Cardiac muscle cell (in vitro differentiated cells and primary cell): Measurements from ENCODE around the gene FBXO24. TPM values are rescaled to one million over a fixed set of nuclear protein-coding genes. Genes with fewer than 3 reads are reported as not detected.

Source experiments
- DNase-seq, 2 donors: peaks; one replicate each; pipeline versions ENCODE4 v3.0.0 to v3.0.0-alpha.2; 2010 to 2017; ENCODE audit warnings: low read depth in 1 of 2, low spot score in 1 of 2
- H3K27ac ChIP-seq: fragments of 200-600 bp; sonication (generic); 2 replicates; pipeline ENCODE4 v1.5.1; 2016
- H3K27me3 ChIP-seq: fragments of 200-600 bp; sonication (generic); 2 replicates; pipeline ENCODE4 v1.6.0; 2016; ENCODE audit warnings: control low read depth
- H3K36me3 ChIP-seq: fragments of 200-600 bp; sonication (generic); 2 replicates; pipeline ENCODE4 v1.5.1; 2016; ENCODE audit warnings: control low read depth
- H3K4me1 ChIP-seq: fragments of 200-600 bp; sonication (generic); 2 replicates; pipeline ENCODE4 v1.8.1; 2017; ENCODE audit warnings: low read depth, mild to moderate bottlenecking, mixed run types
- H3K4me3 ChIP-seq: fragments of 200-600 bp; sonication (generic); 2 replicates; pipeline ENCODE4 v1.5.1; 2016; ENCODE audit warnings: mild to moderate bottlenecking
- H3K9me3 ChIP-seq: fragments of 200-600 bp; sonication (generic); 2 replicates; pipeline ENCODE4 v1.5.1; 2017; ENCODE audit warnings: low read depth, mild to moderate bottlenecking, control low read depth
- polyA plus RNA-seq: library from polyadenylated mRNA; unstranded; fragments of >200 nt; fragmentation: Nextera tagmentation; extraction: Ambion mirVana; gene quantifications from 2 replicates; pipeline ENCODE4 v1.2.1, GENCODE V29; 2016
- total RNA-seq: library from RNA; depleted of rRNA; stranded (reverse); fragments of >200 nt; gene quantifications from 2 replicates; pipeline ENCODE4 v1.2.3, GENCODE V29; 2016
- TF ChIP-seq, protein P1 (sequence below): IDR thresholded peaks from 2 replicates; pipeline ENCODE4 v1.5.1; 2012; ENCODE audit warnings: low read depth, mild to moderate bottlenecking, low read length

Gene FBXO24
- total and polyA plus RNA-seq, 2 experiments from 2014 or later = 1.9 to 2.3 TPM

DNA sequence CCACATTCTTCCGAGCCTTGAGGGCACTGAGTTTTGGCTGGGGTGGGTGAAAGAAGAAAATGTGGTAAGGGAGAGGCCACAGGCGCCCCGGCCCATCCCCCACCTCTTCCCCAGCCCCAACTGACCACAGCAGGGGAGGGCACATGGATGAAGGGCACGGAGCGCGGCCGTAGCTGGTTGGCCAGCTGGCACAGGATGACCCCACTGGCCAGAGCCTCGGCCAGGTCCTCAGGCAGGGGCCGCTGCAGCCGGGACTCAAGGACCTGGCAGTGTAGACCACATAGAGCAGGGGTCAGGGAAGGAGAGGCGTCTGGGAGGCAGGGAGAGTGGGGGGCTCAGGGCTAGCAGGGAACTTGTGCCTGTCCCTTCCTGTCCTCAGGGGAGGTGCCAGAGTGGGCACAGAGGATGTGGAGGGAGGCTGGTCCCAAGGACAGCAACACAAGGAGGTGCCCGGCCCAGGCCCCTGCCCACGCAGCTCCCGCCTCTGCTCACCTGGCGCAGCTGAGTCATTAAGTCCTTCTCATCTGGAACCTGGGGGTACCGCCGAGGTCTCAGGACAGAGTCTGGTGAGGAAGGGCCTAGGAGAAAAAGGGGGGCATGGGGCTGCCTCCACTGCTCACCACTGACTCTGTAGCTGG, 10.3 kb upstream of the FBXO24 start:
- no peak overlapping the region for H3K27ac ChIP-seq
- DNase-seq = no peak
- no peak overlapping the region for H3K4me3 ChIP-seq
- TF ChIP-seq, protein P1, sequence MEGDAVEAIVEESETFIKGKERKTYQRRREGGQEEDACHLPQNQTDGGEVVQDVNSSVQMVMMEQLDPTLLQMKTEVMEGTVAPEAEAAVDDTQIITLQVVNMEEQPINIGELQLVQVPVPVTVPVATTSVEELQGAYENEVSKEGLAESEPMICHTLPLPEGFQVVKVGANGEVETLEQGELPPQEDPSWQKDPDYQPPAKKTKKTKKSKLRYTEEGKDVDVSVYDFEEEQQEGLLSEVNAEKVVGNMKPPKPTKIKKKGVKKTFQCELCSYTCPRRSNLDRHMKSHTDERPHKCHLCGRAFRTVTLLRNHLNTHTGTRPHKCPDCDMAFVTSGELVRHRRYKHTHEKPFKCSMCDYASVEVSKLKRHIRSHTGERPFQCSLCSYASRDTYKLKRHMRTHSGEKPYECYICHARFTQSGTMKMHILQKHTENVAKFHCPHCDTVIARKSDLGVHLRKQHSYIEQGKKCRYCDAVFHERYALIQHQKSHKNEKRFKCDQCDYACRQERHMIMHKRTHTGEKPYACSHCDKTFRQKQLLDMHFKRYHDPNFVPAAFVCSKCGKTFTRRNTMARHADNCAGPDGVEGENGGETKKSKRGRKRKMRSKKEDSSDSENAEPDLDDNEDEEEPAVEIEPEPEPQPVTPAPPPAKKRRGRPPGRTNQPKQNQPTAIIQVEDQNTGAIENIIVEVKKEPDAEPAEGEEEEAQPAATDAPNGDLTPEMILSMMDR = no peak
- H3K36me3 ChIP-seq = peaks cover 20% of the 10 kb centered on the region
- H3K27me3 ChIP-seq = no peaks in the 10 kb centered on the region
- peaks cover 7% of the 10 kb centered on the region for H3K4me1 ChIP-seq
- no peaks in the 10 kb centered on the region for H3K9me3 ChIP-seq

DNA sequence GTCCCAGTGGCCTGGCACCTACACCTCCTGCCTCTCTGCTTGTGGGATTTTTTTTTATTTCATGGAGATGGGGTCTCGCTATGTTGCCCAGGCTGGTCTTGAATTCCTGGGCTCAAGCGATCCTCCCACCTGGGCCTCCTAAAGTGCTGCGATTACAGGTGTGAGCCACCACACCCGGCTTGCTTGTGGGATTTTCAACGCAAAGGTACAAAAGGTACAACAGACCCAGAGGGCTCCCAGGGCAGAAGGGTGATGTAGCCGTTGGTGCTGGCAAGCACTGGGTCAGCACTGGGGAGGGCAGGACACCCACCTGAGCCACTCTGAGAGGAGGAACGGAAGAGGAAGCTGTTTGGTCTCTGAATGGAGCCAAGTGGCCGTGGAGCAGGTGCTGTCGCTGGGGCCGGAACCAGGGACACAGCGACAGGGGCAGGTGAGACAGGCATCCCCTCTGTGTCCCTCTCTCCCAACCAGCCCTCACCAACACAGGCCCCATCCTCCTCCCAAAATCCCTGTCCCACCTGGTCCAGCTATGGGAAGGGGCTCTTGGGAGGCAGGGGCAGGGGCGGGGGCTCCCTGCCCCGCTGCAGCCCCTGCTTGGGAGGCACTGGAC, 9.6 kb upstream of the FBXO24 start:
- Histone ChIP-seq H3K27ac (no peak overlapping the region), H3K27me3 (no peaks in the 10 kb centered on the region), H3K4me3 (no peak overlapping the region), H3K4me1 (peaks cover 2% of the 10 kb centered on the region), H3K9me3 (no peaks in the 10 kb centered on the region), H3K36me3 (peaks cover 26% of the 10 kb centered on the region)
- no peak for DNase-seq
- TF ChIP-seq, protein P1 = no peak

DNA sequence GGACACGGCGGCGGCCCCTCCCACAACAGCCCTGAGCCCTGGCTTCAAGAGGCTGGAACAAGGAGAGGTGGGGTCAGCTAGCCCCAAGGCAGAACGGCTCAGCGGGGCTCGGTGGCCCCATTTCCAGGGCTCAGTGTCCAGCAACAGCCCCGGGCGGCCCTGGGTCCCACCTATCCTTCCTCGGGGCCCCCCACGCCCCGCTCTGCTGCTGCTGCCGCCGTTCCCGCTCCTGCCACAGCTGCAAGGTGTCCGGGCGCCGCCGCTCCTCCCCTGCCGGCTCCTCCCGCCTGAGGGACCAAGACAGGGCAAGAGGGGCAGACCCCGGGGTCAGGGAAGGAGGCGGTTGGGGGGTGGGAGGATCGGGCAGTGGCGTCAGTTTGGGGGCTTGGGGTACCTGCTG, 9.0 kb upstream of the FBXO24 start:
- no peaks in the 10 kb centered on the region for H3K27me3 ChIP-seq
- H3K36me3 ChIP-seq = peaks cover 28% of the 10 kb centered on the region
- no peak overlapping the region for H3K4me3 ChIP-seq
- TF ChIP-seq, protein P1 = no peak
- no peak overlapping the region for H3K27ac ChIP-seq
- H3K4me1 ChIP-seq = no peaks in the 10 kb centered on the region
- H3K9me3 ChIP-seq = no peaks in the 10 kb centered on the region
- no peak for DNase-seq

DNA sequence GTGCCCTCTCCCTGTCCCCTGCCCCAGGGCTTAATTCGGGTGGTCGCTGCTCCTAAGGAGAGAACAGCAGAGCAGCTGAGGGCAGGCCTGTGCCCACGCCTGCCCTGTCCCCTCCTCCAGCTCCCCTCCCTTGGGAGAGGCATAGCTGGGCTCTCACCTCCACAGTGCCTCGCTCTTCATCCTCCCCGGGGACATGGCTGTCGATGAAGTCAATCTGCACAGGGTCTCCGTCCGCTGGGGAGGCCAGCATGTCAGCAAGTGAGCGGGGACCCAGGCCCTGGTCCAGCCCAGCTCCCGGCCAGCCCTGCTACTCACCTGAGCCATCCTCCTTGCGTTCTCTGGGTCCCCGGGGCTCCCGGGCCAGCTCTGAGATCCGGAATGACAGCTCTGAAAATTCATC, 8.6 kb upstream of the FBXO24 start:
- TF ChIP-seq, protein P1 = no peak
- no peak for DNase-seq
- H3K36me3 ChIP-seq = peaks cover 28% of the 10 kb centered on the region
- peaks cover under 1% of the 10 kb centered on the region for H3K4me1 ChIP-seq
- H3K27me3 ChIP-seq = no peaks in the 10 kb centered on the region
- no peaks in the 10 kb centered on the region for H3K9me3 ChIP-seq
- no peak overlapping the region for H3K4me3 ChIP-seq
- H3K27ac ChIP-seq = no peak overlapping the region

DNA sequence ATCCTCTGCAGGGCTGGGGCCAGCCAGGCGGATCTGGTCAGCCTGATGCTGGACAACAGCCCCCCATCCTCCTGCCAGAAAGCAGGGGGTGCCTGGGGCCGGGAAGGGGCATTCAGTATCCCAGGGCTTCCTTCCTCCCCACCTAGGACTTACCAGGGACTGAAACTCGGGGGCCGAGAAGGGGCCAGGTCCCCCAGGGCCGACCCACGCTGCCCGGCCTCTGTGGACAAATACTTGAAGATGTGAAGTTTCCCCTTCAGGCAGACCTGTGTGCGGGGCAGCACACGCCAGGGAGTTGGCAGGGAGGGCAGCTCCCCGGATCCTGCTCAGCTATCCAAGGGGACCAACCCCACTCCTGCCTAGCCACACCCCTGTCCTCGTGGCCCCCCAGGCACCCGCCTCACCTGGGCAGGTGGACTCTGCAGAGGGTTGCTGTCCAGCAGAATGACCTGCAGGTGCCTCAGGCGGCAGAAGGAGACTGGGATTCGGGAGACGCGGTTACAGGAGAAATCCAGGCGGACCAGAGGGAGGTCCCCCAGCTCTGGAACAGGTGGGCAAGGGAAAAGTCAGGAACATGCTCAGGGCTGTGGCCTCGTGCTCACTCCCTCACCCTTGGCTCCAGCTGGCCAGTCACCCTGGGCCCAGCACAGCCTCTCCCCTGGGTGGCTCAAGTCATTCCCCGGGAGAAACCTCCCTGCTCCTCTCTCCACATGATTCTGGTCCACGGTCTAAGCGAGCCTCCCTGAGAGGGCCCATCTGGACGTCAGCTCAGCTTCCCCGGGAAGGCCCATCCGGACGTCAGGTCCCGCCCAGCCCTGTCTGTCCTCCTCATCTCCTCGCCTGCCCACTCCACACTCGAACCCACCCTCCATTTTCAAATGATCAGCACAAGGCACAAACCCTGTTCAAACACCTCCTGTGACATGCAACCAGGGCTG, 7.6 kb upstream of the FBXO24 start:
- Histone ChIP-seq H3K27me3 (no peaks in the 10 kb centered on the region), H3K36me3 (peaks cover 28% of the 10 kb centered on the region), H3K27ac (no peak overlapping the region), H3K4me1 (peaks cover 10% of the 10 kb centered on the region), H3K9me3 (no peaks in the 10 kb centered on the region), H3K4me3 (no peak overlapping the region)
- TF ChIP-seq, protein P1 = no peak
- no peak for DNase-seq
